Measurements from ENCODE around the gene NAALADL2. TPM values are rescaled to one million over a fixed set of nuclear protein-coding genes. Genes with fewer than 3 reads are reported as not detected.

NAALADL2 gene
- total and polyA plus RNA-seq, 4 donors, result 0.28 to 4.6 (median 3.1) TPM

GRCh38 chr3:175308097-175308496, 449.0 kb downstream of the NAALADL2 start:
- Histone ChIP-seq H3K27ac (ENCODE audit: low read depth in 1 of 2, low read length in 2 of 2) (peak overlapping the region; percentile 71 to 73), H3K4me1 (ENCODE audit: control insufficient read depth in 4 of 4, insufficient read depth in 4 of 4, low read length in 3 of 4) (peaks cover 0 to 10% (median 0%) of the 10 kb centered on the region in 4 donors), H3K9ac (ENCODE audit: low read depth in 1 of 2, low read length in 2 of 2) (peak overlapping the region; percentile 56 to 89), H3K36me3 (ENCODE audit: control insufficient read depth in 4 of 4, insufficient read depth in 3 of 4, low read depth in 1 of 4, low read length in 3 of 4) (no peaks in the 10 kb centered on the region), H3K4me3 (ENCODE audit: low read depth in 1 of 3, low read length in 3 of 3) (peak overlapping the region in 2 of 3 donors; percentile 38 to 48), H3K9me3 (ENCODE audit: control insufficient read depth in 4 of 4, low read length in 3 of 4) (no peaks in the 10 kb centered on the region), H3K27me3 (ENCODE audit: control insufficient read depth in 4 of 4, insufficient read depth in 4 of 4, low read length in 3 of 4) (no peaks in the 10 kb centered on the region)
- TF ChIP-seq HNF4A (conservative IDR thresholded peaks at IDR 0.05) (no peak), YY1 (IDR thresholded peaks at IDR 0.05) (peak; percentile 0)
- 56% methylated on average over 6 of the region's 6 CpGs for WGBS
- DNase-seq (ENCODE audit: low spot score), result no peak

- peaks cover 0 to 10% (median 0%) of the 10 kb centered on the region in 4 donors for H3K4me1 ChIP-seq (ENCODE audit: control insufficient read depth in 4 of 4, insufficient read depth in 4 of 4, low read length in 3 of 4)
- no peak for DNase-seq (ENCODE audit: low spot score)
- no peak overlapping the region for H3K27ac ChIP-seq (ENCODE audit: low read depth in 1 of 2, low read length in 2 of 2)
- no peaks in the 10 kb centered on the region for H3K36me3 ChIP-seq (ENCODE audit: control insufficient read depth in 4 of 4, insufficient read depth in 3 of 4, low read depth in 1 of 4, low read length in 3 of 4)
- no peaks in the 10 kb centered on the region for H3K27me3 ChIP-seq (ENCODE audit: control insufficient read depth in 4 of 4, insufficient read depth in 4 of 4, low read length in 3 of 4)
- 98% methylated on average over 2 of the region's 2 CpGs for WGBS
- no peak overlapping the region for H3K9ac ChIP-seq (ENCODE audit: low read depth in 1 of 2, low read length in 2 of 2)
- no peak overlapping the region for H3K4me3 ChIP-seq (ENCODE audit: low read depth in 1 of 3, low read length in 3 of 3)
- no peaks in the 10 kb centered on the region for H3K9me3 ChIP-seq (ENCODE audit: control insufficient read depth in 4 of 4, low read length in 3 of 4)
- no peak for TF ChIP-seq ATF3 (IDR thresholded peaks at IDR 0.05)
Measured at GRCh38 chr3:175310046-175310445, 450.9 kb downstream of the NAALADL2 start.

- H3K27me3 ChIP-seq (ENCODE audit: control insufficient read depth in 4 of 4, insufficient read depth in 4 of 4, low read length in 3 of 4), result no peaks in the 10 kb centered on the region
- 95% methylated on average over 1 of the region's 1 CpG for WGBS
- no peak for DNase-seq (ENCODE audit: low spot score)
- H3K4me3 ChIP-seq (ENCODE audit: low read depth in 1 of 3, low read length in 3 of 3), result no peak overlapping the region
- no peaks in the 10 kb centered on the region for H3K9me3 ChIP-seq (ENCODE audit: control insufficient read depth in 4 of 4, low read length in 3 of 4)
- peaks cover 0 to 10% (median 0%) of the 10 kb centered on the region in 4 donors for H3K4me1 ChIP-seq (ENCODE audit: control insufficient read depth in 4 of 4, insufficient read depth in 4 of 4, low read length in 3 of 4)
- H3K27ac ChIP-seq (ENCODE audit: low read depth in 1 of 2, low read length in 2 of 2), result no peak overlapping the region
- no peaks in the 10 kb centered on the region for H3K36me3 ChIP-seq (ENCODE audit: control insufficient read depth in 4 of 4, insufficient read depth in 3 of 4, low read depth in 1 of 4, low read length in 3 of 4)
- H3K9ac ChIP-seq (ENCODE audit: low read depth in 1 of 2, low read length in 2 of 2), result no peak overlapping the region
- no peak for TF ChIP-seq RAD21 (IDR thresholded peaks at IDR 0.05)
- no peak for TF ChIP-seq REST (IDR thresholded peaks at IDR 0.05)
- TF ChIP-seq GABPA (IDR thresholded peaks at IDR 0.05 in 1 of 2, conservative IDR thresholded peaks at IDR 0.05 in 1 of 2), result no peak
- no peak for TF ChIP-seq HNF4A (conservative IDR thresholded peaks at IDR 0.05)
- TF ChIP-seq FOXA1 (IDR thresholded peaks at IDR 0.05), result no peak
- TF ChIP-seq RXRA (IDR thresholded peaks at IDR 0.05), result no peak
- no peak for TF ChIP-seq TAF1 (conservative IDR thresholded peaks at IDR 0.05)
- TF ChIP-seq YY1 (IDR thresholded peaks at IDR 0.05), result no peak
- no peak for TF ChIP-seq HNF4G (IDR thresholded peaks at IDR 0.05)
- no peak for TF ChIP-seq EGR1 (IDR thresholded peaks at IDR 0.05; ENCODE audit: low read depth in 2 of 2)
- no peak for TF ChIP-seq ATF3 (IDR thresholded peaks at IDR 0.05)
- no peak for TF ChIP-seq MAX (IDR thresholded peaks at IDR 0.05)
- TF ChIP-seq CTCF (IDR thresholded peaks at IDR 0.05; ENCODE audit: low read depth, low read length, missing input control), result no peak
- TF ChIP-seq ZBTB33 (IDR thresholded peaks at IDR 0.05), result no peak
- no peak for TF ChIP-seq FOXA2 (IDR thresholded peaks at IDR 0.05)
- TF ChIP-seq SP1 (IDR thresholded peaks at IDR 0.05), result no peak
- TF ChIP-seq JUND (IDR thresholded peaks at IDR 0.05), result no peak
Measured at GRCh38 chr3:175311404-175311803, 452.3 kb downstream of the NAALADL2 start.

All from liver (tissue), 9 donors.